Activated CD4-positive, CD25-positive, alpha-beta regulatory T cell (primary cell): ENCODE data around the gene TUBA3D.
"Not testable (repeated sequence)": the region's sequence is repeated elsewhere in the genome, so short reads cannot be mapped to it uniquely, and the experiment has no call there.

ENCODE experiments used
- DNase-seq, 4 experiments: peaks; one replicate each; lab custom pipeline; 2025; lab: John Stamatoyannopoulos, UW

TUBA3D gene

DNA sequence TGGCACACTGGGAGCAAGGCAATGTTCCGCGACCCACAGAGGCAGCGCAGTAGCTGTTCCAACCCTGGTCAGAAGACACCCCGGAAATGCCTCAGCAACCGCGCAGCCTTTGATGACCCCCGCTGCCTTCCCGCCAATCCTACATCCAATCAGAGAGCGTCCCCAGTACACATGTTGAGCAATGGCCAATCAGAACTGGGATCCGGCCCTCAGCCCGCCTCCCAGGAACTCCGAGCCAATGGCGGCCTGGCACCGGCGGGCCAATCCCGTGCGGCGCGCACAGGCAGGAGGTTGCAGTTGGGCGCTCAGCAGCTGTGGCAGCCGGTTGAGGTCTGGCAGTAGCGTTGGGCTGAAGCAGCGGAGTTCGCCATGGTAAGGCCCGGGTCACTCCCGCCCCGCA is at the start of gene TUBA3D:
TUBA3D (plus strand) TSS at position 289 of the 400 bp plus-strand sequence; CDS start at position 370, 81 bp downstream.
- no peak for DNase-seq

GRCh38 chr2:131426727-131427126 is 49.2 kb upstream of the TUBA3D start:
- no peak for DNase-seq

DNA sequence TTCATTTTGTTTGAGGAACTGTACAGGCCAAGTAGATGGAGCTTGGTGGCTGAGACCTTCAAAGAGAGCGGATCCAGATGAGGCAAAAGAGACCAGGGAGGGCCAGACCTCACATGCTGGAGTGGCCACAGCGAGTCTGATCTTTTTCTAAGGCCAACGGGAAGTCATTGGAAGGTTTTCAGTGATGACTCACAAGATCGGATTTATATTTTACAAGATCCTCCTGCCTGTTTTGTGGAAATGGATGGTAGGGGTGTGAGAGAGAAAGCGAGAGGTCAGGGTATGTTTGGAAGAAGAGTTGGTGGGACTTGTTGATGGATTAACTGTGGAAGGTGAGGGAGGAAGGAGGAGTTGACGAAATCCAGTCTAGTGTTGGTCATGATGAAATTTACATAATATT is 44.6 kb upstream of the TUBA3D start:
- DNase-seq: no peak

- not testable (repeated sequence) for DNase-seq
Measured at GRCh38 chr2:131440742-131441468, 35.0 kb upstream of the TUBA3D start.

DNA sequence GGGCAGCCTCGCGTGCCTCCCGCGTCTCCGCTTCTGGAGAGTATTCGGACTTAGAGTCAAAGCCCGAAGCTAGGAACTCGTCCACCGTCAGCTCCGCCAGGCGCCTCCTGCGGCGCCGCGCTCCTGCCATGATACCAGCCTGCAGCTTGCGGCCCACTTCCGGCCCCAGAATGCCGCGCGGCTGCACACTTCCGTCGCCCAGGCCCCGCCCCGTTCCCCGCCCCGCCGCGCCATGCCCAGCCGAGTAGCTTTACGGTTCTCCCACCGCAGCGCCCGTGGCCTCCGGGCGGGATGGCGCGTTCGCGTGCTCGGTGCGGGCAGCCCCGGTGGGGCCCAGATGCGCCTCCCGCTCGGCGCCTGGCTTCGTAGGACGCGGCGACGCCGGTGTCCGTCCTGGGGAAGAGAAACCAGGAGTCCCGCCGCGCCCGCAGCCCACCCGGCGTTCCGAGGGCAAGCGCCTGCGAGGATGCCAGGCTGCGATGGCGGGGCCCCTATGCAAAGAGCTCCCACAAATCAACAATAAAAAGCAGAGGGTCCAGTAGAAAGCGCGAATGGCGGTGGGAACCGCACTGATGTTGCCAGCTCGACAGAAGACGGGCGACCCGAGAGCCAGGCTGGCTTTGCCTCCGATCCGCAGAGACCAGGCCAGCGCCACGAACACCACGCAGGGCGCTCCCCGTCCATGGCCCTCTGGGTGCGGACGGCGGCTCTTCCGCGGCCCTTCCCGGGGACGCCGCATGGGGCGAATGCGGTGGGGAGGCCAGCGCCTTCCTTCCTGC is 31.0 kb upstream of the TUBA3D start:
- not testable (repeated sequence) for DNase-seq

- not testable (repeated sequence) for DNase-seq
Measured at GRCh38 chr2:131445515-131445797, 30.5 kb upstream of the TUBA3D start.

DNA sequence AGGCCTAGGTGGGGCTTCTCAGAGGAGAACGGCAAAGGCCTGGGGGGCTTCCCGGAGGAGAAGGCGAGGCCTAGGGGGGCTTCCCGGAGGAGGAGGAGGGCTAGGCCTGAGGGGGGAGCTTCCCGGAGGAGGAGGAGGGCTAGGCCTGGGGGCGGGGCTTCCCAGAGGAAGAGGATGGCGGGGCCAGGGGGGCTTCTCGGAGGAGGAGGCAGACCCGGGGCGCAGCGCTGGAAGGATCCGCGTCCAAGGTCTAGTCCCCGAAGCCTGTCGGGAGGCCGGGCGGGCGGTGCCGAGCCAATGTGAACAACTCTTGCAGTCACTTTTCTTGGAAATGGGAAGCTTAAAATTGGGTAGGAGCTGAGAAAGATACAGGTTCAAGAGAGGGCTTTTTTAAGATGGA is 30.0 kb upstream of the TUBA3D start:
- DNase-seq: no peak

GRCh38 chr2:131447981-131448380 is 27.9 kb upstream of the TUBA3D start:
- not testable (repeated sequence) for DNase-seq

DNA sequence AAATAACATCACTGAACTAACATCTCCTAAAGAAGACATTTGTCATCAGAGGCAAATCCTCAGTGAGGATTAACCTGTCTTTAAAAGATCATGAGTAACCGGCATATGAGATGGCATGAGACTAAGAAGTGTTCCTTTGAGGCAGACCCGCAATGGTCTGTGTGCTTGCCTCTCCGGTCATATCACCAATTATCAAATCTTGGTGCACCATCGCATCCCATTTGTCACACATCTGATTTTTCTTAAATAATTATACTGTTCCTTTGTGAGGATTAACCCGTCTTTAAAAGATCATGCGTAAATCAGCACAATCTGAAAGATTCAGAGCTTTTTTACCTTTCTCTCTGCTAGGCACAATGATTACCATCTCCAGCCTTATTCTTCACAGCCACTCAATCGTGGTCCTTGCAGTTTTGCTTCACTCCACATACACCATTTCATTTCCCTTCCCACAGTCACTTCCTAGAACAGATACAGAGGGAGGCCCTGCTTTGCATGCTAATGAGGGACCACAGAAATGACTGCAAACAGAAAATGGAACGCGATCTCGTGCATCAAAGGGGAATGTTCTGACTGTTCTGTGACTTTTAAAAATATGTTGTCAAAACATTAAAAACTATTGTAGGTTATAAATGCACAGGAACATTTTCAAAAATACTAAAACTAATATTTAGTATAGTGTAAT is 24.5 kb upstream of the TUBA3D start:
- DNase-seq: not testable (repeated sequence)

DNA sequence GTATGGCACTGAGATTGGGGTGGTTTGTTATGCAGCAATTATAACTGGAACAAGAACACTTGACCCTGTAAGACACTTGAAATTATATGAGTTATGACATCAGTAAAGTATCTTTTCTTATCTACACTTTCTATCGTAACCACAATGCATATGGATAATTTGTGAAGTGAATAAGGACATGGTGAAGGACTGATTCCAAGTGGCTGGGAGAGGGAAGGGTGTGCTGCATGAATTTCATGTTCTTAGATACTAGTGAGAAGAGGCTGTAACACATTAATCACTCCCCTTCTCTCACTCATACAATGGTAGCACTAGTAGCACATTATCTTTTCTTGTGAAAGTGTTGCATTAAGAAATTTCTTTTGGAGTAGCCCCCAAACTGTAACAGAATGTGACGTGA is 21.0 kb upstream of the TUBA3D start:
- not testable (repeated sequence) for DNase-seq

- not testable (repeated sequence) for DNase-seq
Measured at GRCh38 chr2:131467722-131468121, 8.2 kb upstream of the TUBA3D start.

GRCh38 chr2:131470944-131471343 is 5.0 kb upstream of the TUBA3D start:
- not testable (repeated sequence) for DNase-seq

DNA sequence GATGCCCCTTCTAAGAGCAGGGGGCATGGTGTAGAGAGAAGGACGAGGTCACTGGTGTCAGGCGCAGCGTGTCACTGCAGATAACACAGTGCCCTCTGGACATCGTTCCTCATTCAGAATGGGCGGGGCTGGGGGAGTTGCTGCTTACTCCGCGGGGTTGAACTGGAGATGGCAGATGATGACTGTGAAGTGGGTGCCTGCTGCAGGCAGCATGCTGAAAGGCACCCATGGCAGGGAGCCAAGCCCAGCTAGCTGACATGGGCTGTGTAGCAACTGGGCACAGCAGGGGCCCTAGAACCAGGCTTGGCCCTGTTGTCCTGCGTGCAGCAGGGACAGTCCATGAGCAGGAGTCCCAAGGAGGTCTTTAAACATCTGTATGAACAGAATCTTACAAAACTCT is 4.3 kb upstream of the TUBA3D start:
- DNase-seq: not testable (repeated sequence)

DNA sequence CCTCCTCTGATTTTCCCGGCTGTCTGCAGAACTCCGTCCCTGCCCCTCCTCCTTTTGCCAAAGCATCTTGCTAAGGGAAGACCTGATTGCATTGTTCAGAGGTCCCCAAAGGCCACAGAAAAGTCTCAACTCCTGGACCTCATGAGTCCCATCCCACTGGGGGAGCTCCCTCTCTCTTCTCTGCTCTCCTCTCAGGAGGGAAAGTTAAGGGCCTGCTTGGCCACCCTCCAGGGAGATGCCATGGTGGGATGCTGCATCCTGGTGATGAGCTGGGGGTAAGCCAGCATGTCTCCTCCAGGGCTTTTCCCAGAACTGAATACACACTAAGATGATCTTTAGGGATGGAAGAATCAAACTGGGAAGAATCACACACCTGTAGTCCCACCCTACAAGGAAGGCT is 2.7 kb upstream of the TUBA3D start:
- not testable (repeated sequence) for DNase-seq

DNA sequence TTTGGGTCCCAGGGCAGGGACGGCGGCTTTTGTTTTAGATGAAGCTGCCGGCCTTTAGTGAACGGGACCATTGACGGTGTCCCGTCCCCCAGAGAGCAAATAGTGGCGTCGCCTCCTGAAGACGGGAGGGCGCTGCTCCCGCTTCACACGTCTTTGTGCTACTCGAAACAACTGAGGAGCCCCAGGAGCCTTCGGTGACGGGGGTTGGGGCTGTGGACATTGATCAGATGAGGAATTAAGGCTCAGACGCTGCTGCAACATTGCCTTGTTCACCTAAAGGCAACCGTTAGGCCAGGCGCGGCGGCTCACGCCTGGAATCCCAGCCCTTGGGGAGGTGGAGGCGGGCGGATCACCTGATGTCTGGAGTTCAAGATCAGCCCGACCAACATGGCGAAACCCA is 444 bp downstream of the TUBA3D start:
- not testable (repeated sequence) for DNase-seq

GRCh38 chr2:131477227-131477626 is 1.3 kb downstream of the TUBA3D start:
- not testable (repeated sequence) for DNase-seq

DNA sequence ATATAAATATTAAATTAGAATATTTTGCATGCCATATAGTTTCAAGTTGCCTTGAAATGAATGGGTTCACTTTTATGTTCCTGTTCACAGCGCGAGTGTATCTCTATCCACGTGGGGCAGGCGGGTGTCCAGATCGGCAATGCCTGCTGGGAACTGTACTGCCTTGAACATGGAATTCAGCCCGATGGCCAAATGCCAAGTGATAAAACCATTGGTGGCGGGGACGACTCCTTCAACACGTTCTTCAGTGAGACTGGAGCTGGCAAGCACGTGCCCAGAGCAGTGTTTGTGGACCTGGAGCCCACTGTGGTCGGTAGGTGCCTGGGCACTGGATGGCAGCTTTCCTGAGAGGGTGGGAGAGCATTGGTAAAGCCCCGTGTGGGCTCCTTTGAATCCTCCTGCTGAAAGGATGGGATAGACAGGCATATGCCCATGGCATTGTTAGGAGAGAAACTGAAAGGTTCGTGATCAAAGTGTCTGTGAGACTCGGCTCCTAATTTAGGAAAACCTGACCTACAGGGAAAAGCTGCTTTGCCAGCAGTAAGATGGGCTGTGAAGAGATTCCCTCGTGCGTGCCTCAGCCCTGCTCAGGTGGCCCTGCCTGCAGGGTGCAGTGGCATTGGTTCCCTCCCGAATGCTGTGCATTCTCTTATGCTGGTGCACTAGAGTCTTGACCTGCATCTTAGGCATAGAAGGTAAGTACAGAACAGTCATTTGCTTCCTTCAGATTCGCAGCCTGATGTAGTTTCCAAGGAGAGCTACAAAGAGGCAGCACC is 2.3 kb downstream of the TUBA3D start:
- DNase-seq: not testable (repeated sequence)

DNA sequence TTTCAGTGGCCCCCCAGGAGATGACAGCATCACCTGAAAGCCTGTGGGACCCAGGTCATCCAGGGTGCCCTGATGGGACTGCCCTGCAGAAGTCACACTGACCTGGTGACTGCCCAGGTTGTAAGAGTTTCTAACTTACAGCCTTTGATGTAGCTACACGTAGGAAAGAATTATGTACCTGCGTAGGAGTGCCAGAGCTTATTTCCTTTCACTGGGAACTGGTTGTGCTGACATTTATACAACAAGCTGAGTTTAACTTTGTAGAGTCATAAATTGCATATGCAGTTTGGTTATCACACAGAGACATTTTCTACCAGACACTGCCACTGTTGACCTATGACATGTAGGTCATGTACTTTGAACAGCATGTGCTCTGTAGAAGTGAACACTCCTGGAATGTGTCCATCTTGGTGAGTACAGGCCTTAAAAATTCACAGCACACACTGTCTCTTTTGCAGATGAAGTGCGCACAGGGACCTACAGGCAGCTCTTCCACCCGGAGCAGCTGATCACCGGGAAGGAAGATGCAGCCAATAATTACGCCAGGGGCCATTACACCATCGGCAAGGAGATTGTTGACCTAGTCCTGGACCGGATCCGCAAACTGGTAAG is 3.0 kb downstream of the TUBA3D start:
- DNase-seq: not testable (repeated sequence)

- DNase-seq: not testable (repeated sequence)
Measured at GRCh38 chr2:131480351-131480750, 4.4 kb downstream of the TUBA3D start.

- not testable (repeated sequence) for DNase-seq
Measured at GRCh38 chr2:131482506-131483155, 6.7 kb downstream of the TUBA3D start.
